Lower leg skin (tissue), 3 donors: ENCODE data around the gene PLA2G4E.

Experiments
- POLR2A ChIP-seq, 2 donors: fragments of 450-650 bp; IDR thresholded peaks; one replicate each; pipeline ENCODE4 v1.6.1; 2016 to 2017; ENCODE audit warnings: antibody characterized with exemption in 2 of 2, mild to moderate bottlenecking in 1 of 2, moderate library complexity in 1 of 2
- TF ChIP-seq, protein P1 (sequence below), 3 donors: fragments of 450-650 bp; IDR thresholded peaks; one replicate each; pipeline ENCODE4 v1.5.1; 2016; ENCODE audit warnings: antibody characterized with exemption in 3 of 3, mild to moderate bottlenecking in 3 of 3, moderate library complexity in 2 of 3

DNA sequence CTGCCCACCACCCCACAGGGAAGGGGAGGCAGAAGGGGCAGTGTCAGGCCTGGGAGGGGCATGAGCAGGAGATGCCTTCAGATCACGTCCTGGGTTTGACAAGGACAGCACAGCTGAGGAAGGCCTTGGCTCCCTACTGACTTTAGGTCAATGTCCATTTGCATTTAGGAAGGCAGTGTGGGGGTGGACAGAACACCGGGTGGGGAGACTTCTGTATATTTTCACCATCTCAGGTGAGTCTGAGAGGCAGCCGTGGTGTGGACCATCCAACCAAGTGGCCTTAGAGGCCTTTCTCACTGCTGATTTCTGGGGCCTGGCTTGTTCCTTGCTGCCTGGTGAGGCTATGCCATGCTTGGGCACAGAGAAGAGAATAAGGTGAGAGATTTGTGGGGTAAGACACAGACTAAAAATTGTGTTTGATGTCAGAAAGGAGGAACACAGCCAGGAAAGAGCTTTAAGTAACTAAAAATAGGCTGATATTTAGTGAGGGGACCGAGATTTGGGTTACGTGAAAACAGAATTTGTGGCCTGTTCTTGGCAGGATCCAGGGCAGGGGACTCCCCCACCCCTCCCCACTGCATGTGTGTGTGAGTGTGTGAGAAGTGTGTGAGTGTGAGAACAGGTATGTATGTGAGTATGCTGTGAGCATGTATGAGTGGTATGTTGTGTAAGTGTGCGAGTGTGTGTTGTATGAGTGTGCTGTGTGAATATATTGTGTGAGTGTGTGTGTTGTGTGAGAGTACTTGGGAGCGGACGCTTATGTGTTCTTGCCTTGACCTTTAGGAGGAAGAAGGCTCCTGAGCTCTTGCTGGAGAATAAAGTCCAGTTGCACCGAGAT is 11.8 kb upstream of the PLA2G4E start:
- TF ChIP-seq, protein P1, sequence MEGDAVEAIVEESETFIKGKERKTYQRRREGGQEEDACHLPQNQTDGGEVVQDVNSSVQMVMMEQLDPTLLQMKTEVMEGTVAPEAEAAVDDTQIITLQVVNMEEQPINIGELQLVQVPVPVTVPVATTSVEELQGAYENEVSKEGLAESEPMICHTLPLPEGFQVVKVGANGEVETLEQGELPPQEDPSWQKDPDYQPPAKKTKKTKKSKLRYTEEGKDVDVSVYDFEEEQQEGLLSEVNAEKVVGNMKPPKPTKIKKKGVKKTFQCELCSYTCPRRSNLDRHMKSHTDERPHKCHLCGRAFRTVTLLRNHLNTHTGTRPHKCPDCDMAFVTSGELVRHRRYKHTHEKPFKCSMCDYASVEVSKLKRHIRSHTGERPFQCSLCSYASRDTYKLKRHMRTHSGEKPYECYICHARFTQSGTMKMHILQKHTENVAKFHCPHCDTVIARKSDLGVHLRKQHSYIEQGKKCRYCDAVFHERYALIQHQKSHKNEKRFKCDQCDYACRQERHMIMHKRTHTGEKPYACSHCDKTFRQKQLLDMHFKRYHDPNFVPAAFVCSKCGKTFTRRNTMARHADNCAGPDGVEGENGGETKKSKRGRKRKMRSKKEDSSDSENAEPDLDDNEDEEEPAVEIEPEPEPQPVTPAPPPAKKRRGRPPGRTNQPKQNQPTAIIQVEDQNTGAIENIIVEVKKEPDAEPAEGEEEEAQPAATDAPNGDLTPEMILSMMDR (IDR thresholded peaks at IDR 0.05) = no peak
- TF ChIP-seq POLR2A (IDR thresholded peaks at IDR 0.05) = no peak
